ENCODE data around the gene CTTN. TPM values are rescaled to one million over a fixed set of nuclear protein-coding genes. Genes with fewer than 3 reads are reported as not detected.
"Not testable (repeated sequence)": the region's sequence is repeated elsewhere in the genome, so short reads cannot be mapped to it uniquely, and the experiment has no call there.

CTTN gene
- polyA plus RNA-seq, 4 donors: 132 to 226 (median 158) TPM

GRCh38 chr11:70378506-70379134 lies 19.7 kb upstream of the CTTN start:
- no peak for DNase-seq (ENCODE audit: low read depth in 4 of 4, low spot score in 3 of 4)

GRCh38 chr11:70381350-70381749 lies 17.0 kb upstream of the CTTN start:
- no peak for DNase-seq (ENCODE audit: low read depth in 4 of 4, low spot score in 3 of 4)

- DNase-seq (ENCODE audit: low read depth in 4 of 4, low spot score in 3 of 4): no peak
These were observed 16.2 kb upstream of the CTTN start for GRCh38 chr11:70381872-70382861.

- no peak for DNase-seq (ENCODE audit: low read depth in 4 of 4, low spot score in 3 of 4)
These were observed 14.4 kb upstream of the CTTN start for GRCh38 chr11:70383664-70384565.

GRCh38 chr11:70384566-70385152 lies 13.7 kb upstream of the CTTN start:
- DNase-seq (ENCODE audit: low read depth in 4 of 4, low spot score in 3 of 4): no peak

- no peak for DNase-seq (ENCODE audit: low read depth in 4 of 4, low spot score in 3 of 4)
These were observed 10.8 kb upstream of the CTTN start for GRCh38 chr11:70387564-70387963.

- DNase-seq (ENCODE audit: low read depth in 4 of 4, low spot score in 3 of 4): no peak
These were observed 9.1 kb upstream of the CTTN start for GRCh38 chr11:70389201-70389600.

- DNase-seq (ENCODE audit: low read depth in 4 of 4, low spot score in 3 of 4): not testable (repeated sequence)
These were observed 7.4 kb upstream of the CTTN start for GRCh38 chr11:70390882-70391281.

- DNase-seq (ENCODE audit: low read depth in 4 of 4, low spot score in 3 of 4): no peak
These were observed 3.9 kb upstream of the CTTN start for GRCh38 chr11:70394211-70394950.

GRCh38 chr11:70397336-70397982 lies 870 bp upstream of the CTTN start:
- no peak for DNase-seq (ENCODE audit: low read depth in 4 of 4, low spot score in 3 of 4)

GRCh38 chr11:70398834-70399680 lies 728 bp downstream of the CTTN start:
- DNase-seq (ENCODE audit: low read depth in 4 of 4, low spot score in 3 of 4): no peak

- no peak for DNase-seq (ENCODE audit: low read depth in 4 of 4, low spot score in 3 of 4)
These were observed 1.4 kb downstream of the CTTN start for GRCh38 chr11:70399681-70400112.

- DNase-seq (ENCODE audit: low read depth in 4 of 4, low spot score in 3 of 4): no peak
These were observed 2.3 kb downstream of the CTTN start for GRCh38 chr11:70400643-70401042.

- no peak for DNase-seq (ENCODE audit: low read depth in 4 of 4, low spot score in 3 of 4)
These were observed 3.7 kb downstream of the CTTN start for GRCh38 chr11:70402016-70402415.

GRCh38 chr11:70402685-70403084 lies 4.4 kb downstream of the CTTN start:
- DNase-seq (ENCODE audit: low read depth in 4 of 4, low spot score in 3 of 4): no peak

- DNase-seq (ENCODE audit: low read depth in 4 of 4, low spot score in 3 of 4): no peak
These were observed 5.9 kb downstream of the CTTN start for GRCh38 chr11:70404244-70404643.

GRCh38 chr11:70405679-70406395 lies 7.5 kb downstream of the CTTN start:
- no peak for DNase-seq (ENCODE audit: low read depth in 4 of 4, low spot score in 3 of 4)

GRCh38 chr11:70407121-70407520 lies 8.8 kb downstream of the CTTN start:
- DNase-seq (ENCODE audit: low read depth in 4 of 4, low spot score in 3 of 4): no peak

Data from left renal pelvis (tissue), 4 donors.